BE2C (cell line): ENCODE data around the gene EDAR.

Experiments
- DNase-seq: peaks from one replicate; pipeline ENCODE4 v3.0.0-alpha.2; 2020
- H3K27me3 ChIP-seq: fragments of 250-450 bp; sonication (Bioruptor Pico); 2 replicates; pipeline ENCODE4 v1.5.1; 2020; ENCODE audit warnings: mild to moderate bottlenecking
- H3K36me3 ChIP-seq: fragments of 250-450 bp; sonication (Bioruptor Pico); 2 replicates; pipeline ENCODE4 v1.5.1; 2020; ENCODE audit warnings: mild to moderate bottlenecking
- H3K4me1 ChIP-seq: fragments of 250-450 bp; sonication (Bioruptor Pico); 2 replicates; pipeline ENCODE4 v1.5.1; 2020
- H3K4me3 ChIP-seq: 2 replicates; pipeline ENCODE4 v1.5.1; 2011; ENCODE audit warnings: low read depth, low read length
- H3K9me3 ChIP-seq: fragments of 250-450 bp; sonication (Bioruptor Pico); 2 replicates; pipeline ENCODE4 v1.5.1; 2020
- TF ChIP-seq, protein P1 (sequence below): IDR thresholded peaks from 2 replicates; pipeline ENCODE4 v1.5.1; 2012; ENCODE audit warnings: mild to moderate bottlenecking, low read depth, low read length

EDAR gene

DNA sequence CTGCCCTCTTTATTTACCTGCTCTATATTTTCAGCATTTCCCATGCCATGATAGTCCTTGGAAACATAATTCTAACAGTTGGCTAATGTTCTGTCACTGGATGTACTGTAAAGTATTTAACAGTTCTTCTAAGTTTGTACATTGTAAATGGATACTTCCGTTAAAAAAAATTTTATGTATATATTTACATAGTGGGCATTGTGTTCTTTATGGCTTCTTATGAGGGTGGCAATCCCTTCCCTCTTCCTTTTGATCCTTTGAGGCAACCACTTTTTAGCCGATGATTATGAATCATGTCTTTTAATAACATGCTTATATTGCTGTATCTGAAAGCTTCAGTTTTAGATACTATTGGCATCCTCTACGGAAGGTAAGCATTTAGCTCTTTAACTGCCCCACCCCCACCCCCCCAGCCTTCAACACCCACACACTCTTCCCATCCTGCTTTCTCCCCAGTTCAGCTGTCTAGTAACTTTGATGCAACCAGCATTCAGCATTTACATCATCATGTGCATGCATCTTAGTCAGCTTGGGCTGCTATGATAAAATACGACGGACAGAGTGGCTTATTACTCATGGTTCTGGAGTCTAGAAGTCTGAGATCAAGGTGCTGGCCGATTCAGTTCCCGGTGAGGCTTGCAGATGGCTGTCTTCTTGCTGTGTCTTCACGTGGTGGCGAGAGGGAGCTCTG lies 21.0 kb upstream of the EDAR start:
- no peak overlapping the region for H3K4me3 ChIP-seq
- H3K9me3 ChIP-seq, result no peaks in the 10 kb centered on the region
- H3K4me1 ChIP-seq, result no peaks in the 10 kb centered on the region
- TF ChIP-seq, protein P1, sequence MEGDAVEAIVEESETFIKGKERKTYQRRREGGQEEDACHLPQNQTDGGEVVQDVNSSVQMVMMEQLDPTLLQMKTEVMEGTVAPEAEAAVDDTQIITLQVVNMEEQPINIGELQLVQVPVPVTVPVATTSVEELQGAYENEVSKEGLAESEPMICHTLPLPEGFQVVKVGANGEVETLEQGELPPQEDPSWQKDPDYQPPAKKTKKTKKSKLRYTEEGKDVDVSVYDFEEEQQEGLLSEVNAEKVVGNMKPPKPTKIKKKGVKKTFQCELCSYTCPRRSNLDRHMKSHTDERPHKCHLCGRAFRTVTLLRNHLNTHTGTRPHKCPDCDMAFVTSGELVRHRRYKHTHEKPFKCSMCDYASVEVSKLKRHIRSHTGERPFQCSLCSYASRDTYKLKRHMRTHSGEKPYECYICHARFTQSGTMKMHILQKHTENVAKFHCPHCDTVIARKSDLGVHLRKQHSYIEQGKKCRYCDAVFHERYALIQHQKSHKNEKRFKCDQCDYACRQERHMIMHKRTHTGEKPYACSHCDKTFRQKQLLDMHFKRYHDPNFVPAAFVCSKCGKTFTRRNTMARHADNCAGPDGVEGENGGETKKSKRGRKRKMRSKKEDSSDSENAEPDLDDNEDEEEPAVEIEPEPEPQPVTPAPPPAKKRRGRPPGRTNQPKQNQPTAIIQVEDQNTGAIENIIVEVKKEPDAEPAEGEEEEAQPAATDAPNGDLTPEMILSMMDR, result no peak
- H3K36me3 ChIP-seq, result no peaks in the 10 kb centered on the region
- no peaks in the 10 kb centered on the region for H3K27me3 ChIP-seq
- DNase-seq, result no peak

DNA sequence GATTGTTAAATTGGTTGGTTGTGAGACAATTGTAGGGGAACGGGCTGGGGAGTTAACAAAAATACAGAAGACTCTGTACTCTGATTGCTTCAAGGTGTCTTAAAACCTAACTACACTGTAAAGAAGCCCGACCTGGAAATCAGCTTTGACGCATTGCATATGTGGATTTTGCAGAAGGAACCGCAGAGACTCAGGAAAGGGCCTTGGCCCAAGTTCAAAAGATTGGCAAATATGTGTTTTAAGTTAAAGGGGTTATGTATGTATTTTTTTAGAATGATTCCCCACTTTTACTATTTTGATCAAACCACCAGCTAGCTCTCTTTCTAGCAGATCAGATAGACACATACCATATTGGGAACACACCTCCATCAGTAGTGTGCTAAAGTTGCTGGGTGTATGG lies 18.0 kb upstream of the EDAR start:
- Histone ChIP-seq H3K4me1 (no peaks in the 10 kb centered on the region), H3K9me3 (no peaks in the 10 kb centered on the region), H3K4me3 (no peak overlapping the region), H3K27me3 (no peaks in the 10 kb centered on the region), H3K36me3 (no peaks in the 10 kb centered on the region)
- TF ChIP-seq, protein P1, result no peak
- DNase-seq, result no peak

DNA sequence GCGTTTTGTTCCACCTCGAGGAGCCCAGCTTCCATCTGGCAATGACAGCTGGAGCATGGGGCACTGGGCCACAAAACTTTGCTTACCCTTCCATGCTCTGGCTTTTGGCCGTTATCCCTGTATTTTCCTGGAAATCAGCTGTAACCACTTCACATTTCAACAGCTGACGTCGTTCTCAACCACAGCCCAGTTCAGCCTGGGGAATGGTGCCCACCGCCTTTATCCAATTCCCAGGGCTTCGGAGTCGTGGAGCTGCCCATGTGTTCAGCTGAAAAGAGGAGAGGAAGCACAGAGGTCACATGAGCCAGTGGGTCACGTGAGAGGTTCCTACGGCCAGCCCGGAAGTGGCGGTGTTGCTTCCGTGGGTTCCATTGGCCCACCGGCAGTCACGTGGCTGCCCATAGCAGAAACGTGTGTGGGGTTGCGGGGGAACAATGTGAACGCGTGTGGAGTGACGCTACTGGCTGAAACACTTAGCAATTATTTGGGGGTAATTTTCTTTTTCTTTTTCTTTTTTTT lies 16.7 kb upstream of the EDAR start:
- H3K4me3 ChIP-seq, result no peak overlapping the region
- H3K27me3 ChIP-seq, result no peaks in the 10 kb centered on the region
- no peaks in the 10 kb centered on the region for H3K9me3 ChIP-seq
- H3K36me3 ChIP-seq, result no peaks in the 10 kb centered on the region
- TF ChIP-seq, protein P1, result no peak
- no peak for DNase-seq
- no peaks in the 10 kb centered on the region for H3K4me1 ChIP-seq

DNA sequence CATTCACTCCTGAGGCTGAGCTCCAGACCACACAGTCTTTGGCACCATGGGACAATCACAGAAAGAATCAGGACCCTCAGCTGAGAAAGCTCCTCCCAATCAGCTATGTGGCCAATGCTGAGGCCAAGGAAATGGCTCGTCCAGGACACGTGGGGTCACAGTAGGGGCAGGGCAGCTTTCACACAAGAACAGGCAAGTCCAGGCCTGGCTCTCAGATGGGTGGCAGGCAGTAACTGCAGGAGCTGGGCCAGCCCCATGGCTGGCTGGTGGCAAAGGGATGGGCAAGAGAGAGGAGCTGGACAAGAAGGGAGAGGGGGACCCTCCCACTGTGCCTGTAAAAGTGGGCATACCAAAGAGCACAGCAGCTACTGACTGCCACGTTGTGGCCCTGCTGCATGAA lies 12.2 kb upstream of the EDAR start:
- TF ChIP-seq, protein P1, result no peak
- Histone ChIP-seq H3K36me3 (no peaks in the 10 kb centered on the region), H3K27me3 (no peaks in the 10 kb centered on the region), H3K4me3 (no peak overlapping the region), H3K4me1 (no peaks in the 10 kb centered on the region), H3K9me3 (no peaks in the 10 kb centered on the region)
- DNase-seq, result no peak

DNA sequence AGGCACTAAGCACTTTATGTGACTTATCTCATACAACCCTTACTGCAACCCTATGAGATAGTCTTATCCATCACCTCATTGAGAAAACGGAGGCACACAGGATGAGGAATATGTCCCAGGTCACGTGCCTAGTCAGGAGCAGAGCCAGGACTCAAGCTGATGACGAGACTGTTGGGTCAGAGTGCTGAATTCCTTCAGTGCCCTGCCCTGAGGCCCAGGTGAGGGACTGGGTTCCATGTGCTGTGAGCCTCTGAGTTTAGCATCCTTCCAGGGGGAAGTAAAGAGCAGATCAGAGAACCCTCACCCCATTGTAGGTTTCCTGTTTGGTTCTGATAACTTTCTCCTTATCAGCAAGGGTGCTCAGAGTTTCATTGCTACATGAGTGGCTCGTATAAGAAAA lies 11.7 kb upstream of the EDAR start:
- H3K36me3 ChIP-seq, result no peaks in the 10 kb centered on the region
- H3K4me1 ChIP-seq, result no peaks in the 10 kb centered on the region
- no peak for DNase-seq
- no peaks in the 10 kb centered on the region for H3K27me3 ChIP-seq
- TF ChIP-seq, protein P1, result no peak
- no peaks in the 10 kb centered on the region for H3K9me3 ChIP-seq
- H3K4me3 ChIP-seq, result no peak overlapping the region

DNA sequence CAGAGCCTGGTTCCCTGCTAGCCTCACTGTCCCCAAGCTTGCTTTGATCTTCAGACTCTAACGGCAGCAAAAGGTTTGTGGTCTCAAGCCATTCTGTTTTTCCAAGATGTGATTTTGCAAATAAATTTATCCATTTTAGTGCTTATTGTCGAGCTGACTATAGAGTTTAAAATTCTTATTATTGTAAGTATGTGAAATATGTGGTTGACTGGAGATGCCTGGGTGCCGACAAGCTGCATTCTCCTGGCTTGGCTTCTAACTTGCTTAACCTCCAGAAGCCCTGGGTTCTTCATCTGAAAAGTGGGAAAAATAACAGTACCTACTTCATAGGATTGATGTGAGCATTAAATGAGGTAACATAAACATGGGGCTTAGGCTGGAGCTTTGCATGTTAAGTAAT lies 9.9 kb upstream of the EDAR start:
- no peaks in the 10 kb centered on the region for H3K27me3 ChIP-seq
- H3K36me3 ChIP-seq, result no peaks in the 10 kb centered on the region
- H3K4me1 ChIP-seq, result no peaks in the 10 kb centered on the region
- TF ChIP-seq, protein P1, result no peak
- no peaks in the 10 kb centered on the region for H3K9me3 ChIP-seq
- no peak overlapping the region for H3K4me3 ChIP-seq
- DNase-seq, result no peak
